PC-3 (cell line): ENCODE data around the gene CARD11. TPM values are rescaled to one million over a fixed set of nuclear protein-coding genes. Genes with fewer than 3 reads are reported as not detected.

ENCODE experiments used
- ATAC-seq: fragments of 200-7000 bp; cut with Tn5 transposase; 2 replicates; pipeline ENCODE4 v1.9.1; 2020; ENCODE audit warnings: mild to moderate bottlenecking, moderate library complexity
- BruUV-seq: library from RNA; stranded (reverse); fragments of 400-500 nt; replicated peaks from 2 replicates; lab custom pipeline; 2021; lab: Mats Ljungman, UMichigan
- CTCF ChIA-PET: fragments of 300-600 bp; sonication (Branson Sonifier 250); formaldehyde crosslinking; loops from one replicate; lab custom pipeline; 2022; ENCODE audit warnings: antibody characterized with exemption; lab: Charles Lee
- POLR2A ChIA-PET: fragments of 300-600 bp; sonication (Branson Sonifier 250); formaldehyde crosslinking; loops from one replicate; lab custom pipeline; 2022; ENCODE audit warnings: antibody characterized with exemption; ENCODE audit not compliant: unreplicated experiment; lab: Charles Lee
- DNase-seq: peaks from one replicate; pipeline ENCODE4 v3.0.0-alpha.2; 2015
- H2AFZ ChIP-seq: fragments of 300-600 bp; sonication (generic); 2 replicates; pipeline ENCODE4 v1.6.0; 2016; ENCODE audit warnings: antibody characterized with exemption, low read length
- H3F3A ChIP-seq: fragments of 300-600 bp; sonication (generic); one replicate; pipeline ENCODE4 v1.6.0; 2017; ENCODE audit warnings: antibody characterized with exemption, low read length, control low read depth, mild to moderate bottlenecking; ENCODE audit not compliant: unreplicated experiment
- H3K27ac ChIP-seq: fragments of 300-600 bp; sonication (generic); 2 replicates; pipeline ENCODE4 v1.5.1; 2016; ENCODE audit warnings: mild to moderate bottlenecking, low read length
- H3K27me3 ChIP-seq: fragments of 300-600 bp; sonication (generic); 2 replicates; pipeline ENCODE4 v1.6.1; 2016; ENCODE audit warnings: low read length, mixed read lengths
- H3K36me3 ChIP-seq: fragments of 300-600 bp; sonication (generic); 2 replicates; pipeline ENCODE4 v1.6.1; 2016; ENCODE audit warnings: low read depth, mixed run types, low read length, mixed read lengths
- H3K4me1 ChIP-seq: fragments of 300-600 bp; sonication (generic); 2 replicates; pipeline ENCODE4 v1.5.1; 2016; ENCODE audit warnings: low read length; ENCODE audit not compliant: insufficient read depth
- H3K4me2 ChIP-seq: fragments of 300-600 bp; sonication (generic); 2 replicates; pipeline ENCODE4 v1.6.0; 2016; ENCODE audit warnings: low read length
- H3K4me3 ChIP-seq: fragments of 300-600 bp; sonication (generic); 2 replicates; pipeline ENCODE4 v1.5.1; 2016; ENCODE audit warnings: mild to moderate bottlenecking, low read length, mixed read lengths
- H3K79me2 ChIP-seq: fragments of 300-600 bp; sonication (generic); 2 replicates; pipeline ENCODE4 v1.6.1; 2017; ENCODE audit warnings: low read length, mixed read lengths
- H3K9ac ChIP-seq: fragments of 300-600 bp; sonication (generic); 2 replicates; pipeline ENCODE4 v1.6.0; 2016; ENCODE audit warnings: mild to moderate bottlenecking, low read length
- H3K9me2 ChIP-seq: fragments of 300-600 bp; sonication (generic); replicated peaks from 2 replicates; pipeline ENCODE4 v1.6.1; 2016; ENCODE audit warnings: mixed run types, low read length, mixed read lengths
- H3K9me3 ChIP-seq: fragments of 300-600 bp; sonication (generic); 2 replicates; pipeline ENCODE4 v1.6.1; 2016; ENCODE audit warnings: low read length, mixed read lengths
- H4K20me1 ChIP-seq: fragments of 300-600 bp; sonication (generic); 2 replicates; pipeline ENCODE4 v1.6.1; 2016; ENCODE audit warnings: low read length, mixed read lengths
- CTCF ChIP-seq: fragments of 300-600 bp; sonication (generic); conservative IDR thresholded peaks from 2 replicates; pipeline ENCODE4 v1.5.1; 2017; ENCODE audit warnings: antibody characterized with exemption, low read depth, mild to moderate bottlenecking, low read length
- EZH2 ChIP-seq: fragments of 300-600 bp; sonication (generic); IDR thresholded peaks from one replicate; pipeline ENCODE4 v1.6.1; 2017; ENCODE audit warnings: antibody characterized with exemption, mild to moderate bottlenecking, low read length; ENCODE audit not compliant: unreplicated experiment
- EZH2phosphoT487 ChIP-seq: fragments of 300-600 bp; sonication (generic); IDR thresholded peaks from 2 replicates; pipeline ENCODE4 v1.6.1; 2018; ENCODE audit warnings: mild to moderate bottlenecking, antibody characterized with exemption, low read length, borderline replicate concordance
- intact Hi-C: fragments of 100-400 bp; cut with micrococcal nuclease; formaldehyde crosslinking; loops from 2 replicates; pipeline ENCODE4 v1.9.0; 2023
- total RNA-seq: library from RNA; depleted of rRNA; stranded (reverse); fragments of >200 nt; gene quantifications from 2 replicates; pipeline ENCODE4 v1.2.3, GENCODE V29; 2014

Gene CARD11
- total RNA-seq, 1 experiment from 2014 or later, result not detected

- Histone ChIP-seq H3K4me1 (no peaks in the 10 kb centered on the region), H4K20me1 (no peaks in the 10 kb centered on the region), H3K79me2 (no peaks in the 10 kb centered on the region), H3K27me3 (peaks cover 38% of the 10 kb centered on the region), H3K27ac (no peak overlapping the region), H3K9me3 (no peaks in the 10 kb centered on the region), H3F3A (no peaks in the 10 kb centered on the region), H3K4me2 (no peak overlapping the region), H3K36me3 (no peaks in the 10 kb centered on the region), H2AFZ (no peak overlapping the region), H3K9ac (no peak overlapping the region), H3K9me2 (no peaks in the 10 kb centered on the region), H3K4me3 (no peak overlapping the region)
- no TSS peak for BruUV-seq
- ChIA-PET POLR2A (no interaction called here), CTCF (no interaction called here)
- intact Hi-C loops, result no loop called here
- no peak for TF ChIP-seq EZH2
- no peak for TF ChIP-seq CTCF
- TF ChIP-seq EZH2phosphoT487, result no peak
- ATAC-seq (no peak), DNase-seq (no peak)
Observed at GRCh38 chr7:2974093-2974819, 69.4 kb downstream of the CARD11 start.

GRCh38 chr7:2972835-2973161, 70.9 kb downstream of the CARD11 start:
- H3F3A ChIP-seq, result no peaks in the 10 kb centered on the region
- H3K79me2 ChIP-seq, result no peaks in the 10 kb centered on the region
- H3K4me2 ChIP-seq, result no peak overlapping the region
- no peaks in the 10 kb centered on the region for H4K20me1 ChIP-seq
- no peak for TF ChIP-seq EZH2
- TF ChIP-seq EZH2phosphoT487, result no peak
- TF ChIP-seq CTCF, result no peak
- ChIA-PET CTCF (no interaction called here), POLR2A (no interaction called here)
- H3K4me3 ChIP-seq, result no peak overlapping the region
- H3K9me2 ChIP-seq, result no peaks in the 10 kb centered on the region
- DNase-seq (no peak), ATAC-seq (no peak)
- H3K4me1 ChIP-seq, result no peaks in the 10 kb centered on the region
- H3K36me3 ChIP-seq, result no peaks in the 10 kb centered on the region
- no TSS peak for BruUV-seq
- H3K9me3 ChIP-seq, result no peaks in the 10 kb centered on the region
- peaks cover 27% of the 10 kb centered on the region for H3K27me3 ChIP-seq
- H3K9ac ChIP-seq, result no peak overlapping the region
- no peak overlapping the region for H2AFZ ChIP-seq
- H3K27ac ChIP-seq, result no peak overlapping the region
- intact Hi-C loops, result no loop called here

- Histone ChIP-seq H3K9ac (no peak overlapping the region), H3K4me2 (no peak overlapping the region), H3K9me2 (no peaks in the 10 kb centered on the region), H3K79me2 (no peaks in the 10 kb centered on the region), H4K20me1 (no peaks in the 10 kb centered on the region), H3K4me1 (no peaks in the 10 kb centered on the region), H3F3A (no peaks in the 10 kb centered on the region), H3K27me3 (peaks cover 27% of the 10 kb centered on the region), H2AFZ (no peak overlapping the region), H3K4me3 (no peak overlapping the region), H3K9me3 (no peaks in the 10 kb centered on the region), H3K27ac (no peak overlapping the region), H3K36me3 (no peaks in the 10 kb centered on the region)
- no peak for DNase-seq
- ATAC-seq, result no peak
- no TSS peak for BruUV-seq
- ChIA-PET CTCF (no interaction called here), POLR2A (no interaction called here)
- no peak for TF ChIP-seq EZH2
- TF ChIP-seq CTCF, result no peak
- no peak for TF ChIP-seq EZH2phosphoT487
- intact Hi-C loops, result no loop called here
Observed at GRCh38 chr7:2971914-2972834, 71.5 kb downstream of the CARD11 start.
